ENCODE measurements around the gene CDC7. TPM values are rescaled to one million over a fixed set of nuclear protein-coding genes. Genes with fewer than 3 reads are reported as not detected.
A peak's percentile ranks its signal among the peaks of the same experiment; 100 is the strongest.

The CDC7 gene
- total and polyA plus RNA-seq, 9 of the 15 experiments (the other 6 are each of a cell fraction or from before 2014, with no cell fraction given), result 22.3 to 66.8 (median 44.2) TPM

DNA sequence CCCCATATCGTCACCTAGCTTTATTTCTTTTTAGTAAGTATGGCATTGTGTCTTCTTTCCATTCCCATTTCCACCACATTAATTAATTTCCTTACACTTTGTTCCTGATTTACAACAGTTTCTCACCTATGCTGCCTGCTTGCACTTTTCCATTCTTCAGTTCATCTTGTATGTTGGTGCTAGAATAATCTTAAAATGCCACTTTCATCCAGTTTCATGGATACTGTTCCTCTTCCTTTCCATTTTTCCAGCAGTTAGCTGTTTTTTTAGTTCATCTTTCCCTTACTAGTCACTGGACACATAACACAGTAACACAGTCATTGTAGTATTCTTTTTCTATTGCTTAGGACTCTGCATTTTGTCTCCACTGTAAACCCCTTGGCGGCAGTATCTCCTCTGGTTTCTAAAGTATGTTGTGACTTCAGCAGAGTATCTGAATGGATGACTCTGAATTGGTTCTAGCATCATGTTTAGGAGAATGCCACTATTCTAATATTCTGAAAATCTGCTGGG lies 2.1 kb downstream of the CDC7 start (continued):
- TF ChIP-seq, protein P1, sequence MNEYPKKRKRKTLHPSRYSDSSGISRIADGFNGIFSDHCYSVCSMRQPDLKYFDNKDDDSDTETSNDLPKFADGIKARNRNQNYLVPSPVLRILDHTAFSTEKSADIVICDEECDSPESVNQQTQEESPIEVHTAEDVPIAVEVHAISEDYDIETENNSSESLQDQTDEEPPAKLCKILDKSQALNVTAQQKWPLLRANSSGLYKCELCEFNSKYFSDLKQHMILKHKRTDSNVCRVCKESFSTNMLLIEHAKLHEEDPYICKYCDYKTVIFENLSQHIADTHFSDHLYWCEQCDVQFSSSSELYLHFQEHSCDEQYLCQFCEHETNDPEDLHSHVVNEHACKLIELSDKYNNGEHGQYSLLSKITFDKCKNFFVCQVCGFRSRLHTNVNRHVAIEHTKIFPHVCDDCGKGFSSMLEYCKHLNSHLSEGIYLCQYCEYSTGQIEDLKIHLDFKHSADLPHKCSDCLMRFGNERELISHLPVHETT (CRISPR knock-in tag; conservative IDR thresholded peaks at IDR 0.05 in 1 of 2, IDR thresholded peaks at IDR 0.05 in 1 of 2), result no peak
- TF ChIP-seq, protein P2, sequence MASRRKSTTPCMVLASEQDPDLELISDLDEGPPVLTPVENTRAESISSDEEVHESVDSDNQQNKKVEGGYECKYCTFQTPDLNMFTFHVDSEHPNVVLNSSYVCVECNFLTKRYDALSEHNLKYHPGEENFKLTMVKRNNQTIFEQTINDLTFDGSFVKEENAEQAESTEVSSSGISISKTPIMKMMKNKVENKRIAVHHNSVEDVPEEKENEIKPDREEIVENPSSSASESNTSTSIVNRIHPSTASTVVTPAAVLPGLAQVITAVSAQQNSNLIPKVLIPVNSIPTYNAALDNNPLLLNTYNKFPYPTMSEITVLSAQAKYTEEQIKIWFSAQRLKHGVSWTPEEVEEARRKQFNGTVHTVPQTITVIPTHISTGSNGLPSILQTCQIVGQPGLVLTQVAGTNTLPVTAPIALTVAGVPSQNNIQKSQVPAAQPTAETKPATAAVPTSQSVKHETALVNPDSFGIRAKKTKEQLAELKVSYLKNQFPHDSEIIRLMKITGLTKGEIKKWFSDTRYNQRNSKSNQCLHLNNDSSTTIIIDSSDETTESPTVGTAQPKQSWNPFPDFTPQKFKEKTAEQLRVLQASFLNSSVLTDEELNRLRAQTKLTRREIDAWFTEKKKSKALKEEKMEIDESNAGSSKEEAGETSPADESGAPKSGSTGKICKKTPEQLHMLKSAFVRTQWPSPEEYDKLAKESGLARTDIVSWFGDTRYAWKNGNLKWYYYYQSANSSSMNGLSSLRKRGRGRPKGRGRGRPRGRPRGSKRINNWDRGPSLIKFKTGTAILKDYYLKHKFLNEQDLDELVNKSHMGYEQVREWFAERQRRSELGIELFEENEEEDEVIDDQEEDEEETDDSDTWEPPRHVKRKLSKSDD (conservative IDR thresholded peaks at IDR 0.05; ENCODE audit: low read length), result no peak
- TF ChIP-seq, protein P3, sequence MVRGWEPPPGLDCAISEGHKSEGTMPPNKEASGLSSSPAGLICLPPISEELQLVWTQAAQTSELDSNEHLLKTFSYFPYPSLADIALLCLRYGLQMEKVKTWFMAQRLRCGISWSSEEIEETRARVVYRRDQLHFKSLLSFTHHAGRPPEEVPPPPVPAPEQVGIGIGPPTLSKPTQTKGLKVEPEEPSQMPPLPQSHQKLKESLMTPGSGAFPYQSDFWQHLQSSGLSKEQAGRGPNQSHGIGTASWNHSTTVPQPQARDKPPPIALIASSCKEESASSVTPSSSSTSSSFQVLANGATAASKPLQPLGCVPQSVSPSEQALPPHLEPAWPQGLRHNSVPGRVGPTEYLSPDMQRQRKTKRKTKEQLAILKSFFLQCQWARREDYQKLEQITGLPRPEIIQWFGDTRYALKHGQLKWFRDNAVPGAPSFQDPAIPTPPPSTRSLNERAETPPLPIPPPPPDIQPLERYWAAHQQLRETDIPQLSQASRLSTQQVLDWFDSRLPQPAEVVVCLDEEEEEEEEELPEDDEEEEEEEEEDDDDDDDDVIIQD (CRISPR knock-in tag; IDR thresholded peaks at IDR 0.05), result no peak
- TF ChIP-seq CBX1 (IDR thresholded peaks at IDR 0.05; ENCODE audit: low read depth) (no peak), TAL1 (IDR thresholded peaks at IDR 0.05) (peak; percentile 7; the same call in 1 of the 2 replicates), SMARCC2 (IDR thresholded peaks at IDR 0.05; ENCODE audit: low read depth) (peak; percentile 22; the same call in 1 of the 2 replicates), BRD9 (IDR thresholded peaks at IDR 0.05; ENCODE audit: low read depth, partially characterized antibody) (peak; percentile 26), ZNF785 (CRISPR knock-in tag; IDR thresholded peaks at IDR 0.05) (no peak), ZNF507 (tag; conservative IDR thresholded peaks at IDR 0.05) (no peak), DNMT1 (IDR thresholded peaks at IDR 0.05) (no peak)
- TF ChIP-seq, protein P4, sequence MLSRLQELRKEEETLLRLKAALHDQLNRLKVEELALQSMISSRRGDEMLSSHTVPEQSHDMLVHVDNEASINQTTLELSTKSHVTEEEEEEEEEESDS (CRISPR knock-in tag; IDR thresholded peaks at IDR 0.05), result no peak
- TF ChIP-seq, protein P5, sequence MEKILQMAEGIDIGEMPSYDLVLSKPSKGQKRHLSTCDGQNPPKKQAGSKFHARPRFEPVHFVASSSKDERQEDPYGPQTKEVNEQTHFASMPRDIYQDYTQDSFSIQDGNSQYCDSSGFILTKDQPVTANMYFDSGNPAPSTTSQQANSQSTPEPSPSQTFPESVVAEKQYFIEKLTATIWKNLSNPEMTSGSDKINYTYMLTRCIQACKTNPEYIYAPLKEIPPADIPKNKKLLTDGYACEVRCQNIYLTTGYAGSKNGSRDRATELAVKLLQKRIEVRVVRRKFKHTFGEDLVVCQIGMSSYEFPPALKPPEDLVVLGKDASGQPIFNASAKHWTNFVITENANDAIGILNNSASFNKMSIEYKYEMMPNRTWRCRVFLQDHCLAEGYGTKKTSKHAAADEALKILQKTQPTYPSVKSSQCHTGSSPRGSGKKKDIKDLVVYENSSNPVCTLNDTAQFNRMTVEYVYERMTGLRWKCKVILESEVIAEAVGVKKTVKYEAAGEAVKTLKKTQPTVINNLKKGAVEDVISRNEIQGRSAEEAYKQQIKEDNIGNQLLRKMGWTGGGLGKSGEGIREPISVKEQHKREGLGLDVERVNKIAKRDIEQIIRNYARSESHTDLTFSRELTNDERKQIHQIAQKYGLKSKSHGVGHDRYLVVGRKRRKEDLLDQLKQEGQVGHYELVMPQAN (IDR thresholded peaks at IDR 0.05; ENCODE audit: borderline replicate concordance), result no peak
- TF ChIP-seq, protein P6, sequence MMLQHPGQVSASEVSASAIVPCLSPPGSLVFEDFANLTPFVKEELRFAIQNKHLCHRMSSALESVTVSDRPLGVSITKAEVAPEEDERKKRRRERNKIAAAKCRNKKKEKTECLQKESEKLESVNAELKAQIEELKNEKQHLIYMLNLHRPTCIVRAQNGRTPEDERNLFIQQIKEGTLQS (IDR thresholded peaks at IDR 0.05), result no peak
- TF ChIP-seq, protein P6 (CRISPR knock-in tag; conservative IDR thresholded peaks at IDR 0.05), result no peak
- TF ChIP-seq, protein P7, sequence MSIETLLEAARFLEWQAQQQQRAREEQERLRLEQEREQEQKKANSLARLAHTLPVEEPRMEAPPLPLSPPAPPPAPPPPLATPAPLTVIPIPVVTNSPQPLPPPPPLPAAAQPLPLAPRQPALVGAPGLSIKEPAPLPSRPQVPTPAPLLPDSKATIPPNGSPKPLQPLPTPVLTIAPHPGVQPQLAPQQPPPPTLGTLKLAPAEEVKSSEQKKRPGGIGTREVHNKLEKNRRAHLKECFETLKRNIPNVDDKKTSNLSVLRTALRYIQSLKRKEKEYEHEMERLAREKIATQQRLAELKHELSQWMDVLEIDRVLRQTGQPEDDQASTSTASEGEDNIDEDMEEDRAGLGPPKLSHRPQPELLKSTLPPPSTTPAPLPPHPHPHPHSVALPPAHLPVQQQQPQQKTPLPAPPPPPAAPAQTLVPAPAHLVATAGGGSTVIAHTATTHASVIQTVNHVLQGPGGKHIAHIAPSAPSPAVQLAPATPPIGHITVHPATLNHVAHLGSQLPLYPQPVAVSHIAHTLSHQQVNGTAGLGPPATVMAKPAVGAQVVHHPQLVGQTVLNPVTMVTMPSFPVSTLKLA (conservative IDR thresholded peaks at IDR 0.05), result no peak
